Activated CD8-positive, alpha-beta memory T cell treated with anti-CD3 and anti-CD28 coated beads for 24 hours (primary cell): ENCODE data around the gene LRP1.

Source experiments
- DNase-seq: peaks from one replicate; pipeline ENCODE4 v3.0.0-alpha.2; 2020

The LRP1 gene

GRCh38 chr12:57178213-57178612, 49.9 kb downstream of the LRP1 start:
- no peak for DNase-seq

DNA sequence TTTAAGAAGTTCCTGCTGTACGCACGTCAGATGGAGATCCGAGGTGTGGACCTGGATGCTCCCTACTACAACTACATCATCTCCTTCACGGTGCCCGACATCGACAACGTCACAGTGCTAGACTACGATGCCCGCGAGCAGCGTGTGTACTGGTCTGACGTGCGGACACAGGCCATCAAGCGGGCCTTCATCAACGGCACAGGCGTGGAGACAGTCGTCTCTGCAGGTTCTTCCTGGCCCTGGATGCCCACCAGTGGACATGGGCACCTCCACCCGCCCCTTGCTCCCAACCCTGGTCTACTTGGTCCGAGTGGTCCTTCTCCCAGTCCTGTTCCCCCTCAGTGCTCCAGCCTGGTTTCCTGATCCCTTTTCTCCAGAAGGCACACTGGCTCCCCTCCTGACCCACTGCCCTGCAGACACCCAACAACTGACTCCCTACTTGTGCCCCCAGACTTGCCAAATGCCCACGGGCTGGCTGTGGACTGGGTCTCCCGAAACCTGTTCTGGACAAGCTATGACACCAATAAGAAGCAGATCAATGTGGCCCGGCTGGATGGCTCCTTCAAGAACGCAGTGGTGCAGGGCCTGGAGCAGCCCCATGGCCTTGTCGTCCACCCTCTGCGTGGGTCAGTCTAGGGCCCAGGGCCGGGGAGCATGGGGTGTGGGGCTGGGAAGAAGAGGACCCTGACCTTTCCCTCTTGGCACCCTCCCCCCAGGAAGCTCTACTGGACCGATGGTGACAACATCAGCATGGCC, 51.2 kb downstream of the LRP1 start:
- DNase-seq = no peak

GRCh38 chr12:57180321-57180989, 52.2 kb downstream of the LRP1 start:
- DNase-seq = no peak

GRCh38 chr12:57181072-57181471, 52.8 kb downstream of the LRP1 start:
- DNase-seq = no peak

- no peak for DNase-seq
Measured at GRCh38 chr12:57181561-57182155, 53.4 kb downstream of the LRP1 start.

DNA sequence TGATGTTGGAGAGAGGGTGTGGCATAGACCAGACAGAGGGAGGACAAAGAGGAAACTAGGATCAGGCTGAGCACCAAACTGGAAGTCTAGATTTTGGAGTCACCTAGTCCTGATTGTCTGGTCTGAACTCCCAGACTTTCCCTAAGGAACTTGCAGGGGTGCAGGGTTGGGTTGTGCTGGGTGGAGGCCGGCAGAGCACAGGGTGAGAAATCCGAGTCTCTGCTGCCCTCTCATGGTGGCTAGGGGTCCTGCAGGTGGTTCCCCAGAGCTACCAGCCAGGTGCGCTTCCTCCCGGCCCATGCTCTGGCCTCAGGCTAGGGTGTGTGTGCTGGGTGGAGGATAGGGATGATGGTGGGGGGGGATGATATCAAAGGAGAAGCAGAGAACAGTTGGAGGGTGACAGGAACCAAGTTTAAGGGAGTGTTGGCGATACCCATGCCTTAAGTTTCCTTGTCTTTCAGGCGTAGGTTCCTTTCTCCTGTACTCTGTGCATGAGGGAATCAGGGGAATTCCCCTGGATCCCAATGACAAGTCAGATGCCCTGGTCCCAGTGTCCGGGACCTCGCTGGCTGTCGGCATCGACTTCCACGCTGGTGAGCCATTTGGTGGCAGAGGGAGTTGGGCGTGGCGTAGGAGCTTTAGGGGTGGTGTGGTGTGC, 54.8 kb downstream of the LRP1 start:
- peak; percentile 93 for DNase-seq

DNA sequence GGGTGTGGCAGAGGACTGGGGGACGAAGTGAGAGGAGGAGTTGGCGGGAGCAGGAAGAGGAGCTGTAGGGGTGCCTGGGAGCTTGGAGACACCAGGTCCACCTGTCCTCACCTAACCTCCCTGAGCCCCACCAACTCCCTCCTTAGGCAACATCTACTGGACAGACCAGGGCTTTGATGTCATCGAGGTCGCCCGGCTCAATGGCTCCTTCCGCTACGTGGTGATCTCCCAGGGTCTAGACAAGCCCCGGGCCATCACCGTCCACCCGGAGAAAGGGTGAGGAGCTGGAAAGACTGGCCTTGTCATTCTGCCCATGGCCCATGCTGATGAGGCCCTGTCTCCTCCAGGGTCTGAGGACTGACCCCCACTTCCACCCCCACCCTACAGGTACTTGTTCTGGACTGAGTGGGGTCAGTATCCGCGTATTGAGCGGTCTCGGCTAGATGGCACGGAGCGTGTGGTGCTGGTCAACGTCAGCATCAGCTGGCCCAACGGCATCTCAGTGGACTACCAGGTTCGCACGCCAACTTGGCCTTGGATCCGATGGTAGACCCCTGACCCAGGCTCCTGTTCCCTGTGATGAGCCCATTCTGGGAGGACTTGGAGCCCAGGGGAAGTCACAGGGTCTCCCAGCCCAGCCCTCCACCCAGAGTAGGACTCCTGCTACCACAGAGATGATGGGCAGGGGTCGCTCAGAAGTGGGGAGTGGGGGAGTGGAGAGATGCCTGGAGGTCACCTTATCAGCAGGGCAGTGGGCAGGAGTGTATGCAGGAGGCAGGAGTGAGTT, 55.8 kb downstream of the LRP1 start:
- DNase-seq = no peak

GRCh38 chr12:57185403-57185802, 57.1 kb downstream of the LRP1 start:
- no peak for DNase-seq

- DNase-seq = no peak
Measured at GRCh38 chr12:57185906-57186508, 57.7 kb downstream of the LRP1 start.

DNA sequence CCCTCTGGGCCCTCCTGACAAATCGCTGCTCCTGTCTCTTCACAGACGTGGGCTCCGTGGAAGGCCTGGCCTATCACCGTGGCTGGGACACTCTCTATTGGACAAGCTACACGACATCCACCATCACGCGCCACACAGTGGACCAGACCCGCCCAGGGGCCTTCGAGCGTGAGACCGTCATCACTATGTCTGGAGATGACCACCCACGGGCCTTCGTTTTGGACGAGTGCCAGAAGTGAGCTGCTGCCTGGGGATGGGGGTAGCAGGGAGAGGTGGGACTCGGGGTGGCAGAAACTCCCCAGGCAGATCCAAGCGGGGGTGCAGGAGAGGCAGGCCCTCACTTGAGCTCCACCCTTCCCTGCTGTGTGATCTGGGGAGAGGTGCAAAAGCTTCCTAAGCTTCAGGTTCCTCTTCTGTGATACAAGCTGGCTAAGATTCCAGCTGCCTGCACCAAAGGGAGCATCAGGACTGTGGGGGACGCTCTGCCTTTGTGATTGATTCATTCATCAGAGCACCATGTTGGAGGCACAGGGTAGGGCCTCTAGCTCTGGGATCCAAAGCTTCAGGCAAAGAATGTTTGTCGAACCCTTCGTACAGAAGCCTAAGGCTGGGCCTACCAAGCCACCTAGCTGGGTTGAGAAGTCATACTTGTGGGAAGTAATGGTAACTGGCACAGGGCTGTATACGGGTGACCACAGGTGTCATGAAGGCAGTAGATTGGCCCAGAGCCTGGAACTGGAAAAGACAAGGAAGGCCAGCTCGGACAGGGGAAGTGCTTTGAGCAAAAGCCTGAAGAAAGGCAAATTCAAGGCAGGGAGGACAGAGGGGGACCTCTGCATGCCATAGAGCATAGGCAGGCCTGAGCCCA, 59.2 kb downstream of the LRP1 start:
- DNase-seq = no peak

DNA sequence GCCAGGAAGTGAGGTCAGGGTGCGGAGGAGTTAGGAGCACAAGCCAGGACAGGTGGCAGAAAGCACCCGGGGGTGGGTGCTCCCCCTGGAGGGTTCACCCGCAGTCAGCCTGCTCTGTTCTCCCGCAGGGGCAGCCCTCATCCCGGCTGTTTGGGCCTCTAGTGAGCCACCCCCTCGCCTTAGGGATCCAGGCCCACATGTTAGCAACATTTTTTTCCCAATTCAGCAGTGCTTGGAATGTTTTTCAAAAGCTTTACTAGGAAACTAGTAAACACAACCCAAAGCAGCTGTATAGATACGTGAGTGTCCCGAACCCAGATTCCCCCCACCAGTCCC, 59.8 kb downstream of the LRP1 start:
- no peak for DNase-seq

DNA sequence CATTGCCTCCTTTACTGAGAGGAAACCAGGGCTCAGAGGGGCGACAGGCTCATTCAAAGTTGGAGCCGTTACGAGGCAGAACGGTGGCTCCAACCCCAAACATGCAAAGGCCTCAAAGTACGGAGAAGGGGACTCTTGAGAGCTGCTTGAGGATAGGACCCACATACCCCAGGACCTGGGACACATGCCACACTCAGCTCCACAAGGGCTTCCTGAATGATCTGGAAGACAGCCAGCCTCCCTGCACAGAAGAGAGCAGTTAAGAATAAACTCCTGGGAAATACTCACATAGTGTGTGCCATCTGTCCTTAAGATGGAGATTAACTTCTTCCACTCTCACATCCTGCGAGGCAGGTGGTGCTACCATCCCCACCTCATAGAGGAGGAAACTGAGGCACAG, 61.8 kb downstream of the LRP1 start:
- no peak for DNase-seq

DNA sequence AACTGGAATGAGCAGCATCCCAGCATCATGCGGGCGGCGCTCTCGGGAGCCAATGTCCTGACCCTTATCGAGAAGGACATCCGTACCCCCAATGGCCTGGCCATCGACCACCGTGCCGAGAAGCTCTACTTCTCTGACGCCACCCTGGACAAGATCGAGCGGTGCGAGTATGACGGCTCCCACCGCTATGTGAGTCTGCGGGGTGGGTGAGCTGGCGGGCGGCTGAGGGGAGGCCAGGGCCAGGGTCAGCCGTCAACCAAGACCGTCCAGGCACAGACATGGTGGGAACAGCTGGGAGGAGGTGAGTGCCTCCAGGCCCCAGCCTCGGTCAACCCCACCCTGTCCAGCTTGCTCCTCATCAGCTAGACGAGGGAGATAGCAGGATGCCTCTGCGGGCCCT, 62.5 kb downstream of the LRP1 start:
- no peak for DNase-seq

DNA sequence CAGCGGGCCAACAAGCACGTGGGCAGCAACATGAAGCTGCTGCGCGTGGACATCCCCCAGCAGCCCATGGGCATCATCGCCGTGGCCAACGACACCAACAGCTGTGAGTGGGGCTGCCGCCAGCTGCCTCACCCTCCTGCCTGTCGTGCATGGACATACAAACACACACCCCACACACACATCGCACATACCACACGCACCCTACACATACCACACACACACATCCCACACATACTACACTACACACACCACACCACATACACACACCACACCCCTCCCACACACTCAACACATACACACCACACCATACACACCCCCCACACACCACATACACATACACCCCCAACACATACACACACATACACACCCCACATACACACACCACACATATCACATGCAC, 63.1 kb downstream of the LRP1 start:
- DNase-seq = no peak

DNA sequence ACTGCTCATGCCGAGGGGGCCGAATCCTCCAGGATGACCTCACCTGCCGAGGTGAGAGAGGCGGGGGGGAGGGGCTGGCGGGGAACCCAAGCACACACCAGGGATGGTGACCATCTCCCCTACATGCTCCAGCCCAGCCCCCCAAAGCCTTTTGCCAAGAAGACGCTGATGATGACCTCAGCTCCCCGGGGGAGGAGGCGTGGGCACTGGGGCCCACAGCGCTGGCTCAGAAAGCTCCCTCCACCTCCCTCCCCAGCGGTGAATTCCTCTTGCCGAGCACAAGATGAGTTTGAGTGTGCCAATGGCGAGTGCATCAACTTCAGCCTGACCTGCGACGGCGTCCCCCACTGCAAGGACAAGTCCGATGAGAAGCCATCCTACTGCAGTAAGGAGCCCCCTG, 64.6 kb downstream of the LRP1 start:
- no peak for DNase-seq

DNA sequence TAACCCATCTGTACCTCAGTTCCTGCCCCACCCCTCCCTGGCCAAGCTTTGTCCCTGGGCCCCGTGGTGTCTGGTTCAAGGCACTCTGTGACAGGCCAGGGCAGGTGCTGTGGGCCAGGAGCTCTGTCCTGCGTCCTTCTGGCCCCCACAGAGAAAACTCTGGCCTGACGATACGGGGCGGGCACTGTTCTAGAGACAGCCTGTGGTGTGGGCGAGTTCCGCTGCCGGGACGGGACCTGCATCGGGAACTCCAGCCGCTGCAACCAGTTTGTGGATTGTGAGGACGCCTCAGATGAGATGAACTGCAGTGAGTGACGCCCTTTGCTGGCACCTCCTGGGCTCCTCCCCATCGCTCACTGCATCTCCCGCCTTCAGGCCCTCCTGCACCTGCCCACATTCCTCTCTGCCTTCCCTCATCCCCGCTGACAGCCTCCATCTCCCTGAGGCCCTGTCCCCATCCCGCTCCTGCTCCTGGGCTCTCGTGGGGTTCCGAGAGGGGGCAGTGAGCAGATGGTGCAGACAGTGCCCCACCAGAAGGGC, 65.5 kb downstream of the LRP1 start:
- DNase-seq = no peak

DNA sequence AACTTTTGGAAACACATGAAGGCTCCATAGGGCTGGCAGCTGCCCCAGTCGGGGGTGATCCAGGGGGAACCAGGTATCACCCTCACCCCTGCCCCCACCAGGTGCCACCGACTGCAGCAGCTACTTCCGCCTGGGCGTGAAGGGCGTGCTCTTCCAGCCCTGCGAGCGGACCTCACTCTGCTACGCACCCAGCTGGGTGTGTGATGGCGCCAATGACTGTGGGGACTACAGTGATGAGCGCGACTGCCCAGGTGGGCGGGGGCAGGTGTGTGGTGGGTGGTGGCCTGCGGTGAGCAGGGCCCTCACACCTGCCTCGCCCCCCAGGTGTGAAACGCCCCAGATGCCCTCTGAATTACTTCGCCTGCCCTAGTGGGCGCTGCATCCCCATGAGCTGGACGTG, 66.0 kb downstream of the LRP1 start:
- no peak for DNase-seq

DNA sequence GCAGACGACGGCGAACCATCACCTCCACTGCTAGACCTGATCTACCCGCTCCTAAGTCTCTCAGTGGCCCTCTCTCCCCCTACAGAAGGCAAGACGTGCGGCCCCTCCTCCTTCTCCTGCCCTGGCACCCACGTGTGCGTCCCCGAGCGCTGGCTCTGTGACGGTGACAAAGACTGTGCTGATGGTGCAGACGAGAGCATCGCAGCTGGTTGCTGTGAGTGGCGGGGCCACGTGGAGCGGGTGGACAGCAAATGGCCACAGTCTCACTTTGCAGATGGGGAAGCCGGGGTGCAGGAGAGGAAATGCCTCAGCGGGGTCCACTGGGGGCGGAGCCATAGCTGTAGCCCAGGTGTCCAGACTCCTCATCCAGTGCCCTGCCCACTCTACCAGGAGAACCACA, 66.9 kb downstream of the LRP1 start:
- no peak for DNase-seq

DNA sequence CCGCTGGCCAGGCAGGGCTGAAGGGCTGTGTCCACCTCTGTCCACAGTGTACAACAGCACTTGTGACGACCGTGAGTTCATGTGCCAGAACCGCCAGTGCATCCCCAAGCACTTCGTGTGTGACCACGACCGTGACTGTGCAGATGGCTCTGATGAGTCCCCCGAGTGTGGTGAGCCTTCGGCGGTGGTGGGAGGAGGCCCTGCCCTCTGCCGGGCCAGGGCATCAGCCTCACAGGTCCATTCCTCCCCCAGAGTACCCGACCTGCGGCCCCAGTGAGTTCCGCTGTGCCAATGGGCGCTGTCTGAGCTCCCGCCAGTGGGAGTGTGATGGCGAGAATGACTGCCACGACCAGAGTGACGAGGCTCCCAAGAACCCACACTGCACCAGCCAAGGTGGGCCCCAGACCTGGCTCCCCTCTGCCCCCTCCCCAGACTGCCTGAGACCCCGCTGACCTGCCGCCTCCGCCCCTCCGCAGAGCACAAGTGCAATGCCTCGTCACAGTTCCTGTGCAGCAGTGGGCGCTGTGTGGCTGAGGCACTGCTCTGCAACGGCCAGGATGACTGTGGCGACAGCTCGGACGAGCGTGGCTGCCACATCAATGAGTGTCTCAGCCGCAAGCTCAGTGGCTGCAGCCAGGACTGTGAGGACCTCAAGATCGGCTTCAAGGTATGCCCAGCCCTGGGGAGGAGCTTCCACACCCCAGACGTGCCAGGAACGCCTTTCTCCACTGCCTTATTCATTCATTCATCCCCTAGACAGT, 67.5 kb downstream of the LRP1 start:
- DNase-seq = no peak

DNA sequence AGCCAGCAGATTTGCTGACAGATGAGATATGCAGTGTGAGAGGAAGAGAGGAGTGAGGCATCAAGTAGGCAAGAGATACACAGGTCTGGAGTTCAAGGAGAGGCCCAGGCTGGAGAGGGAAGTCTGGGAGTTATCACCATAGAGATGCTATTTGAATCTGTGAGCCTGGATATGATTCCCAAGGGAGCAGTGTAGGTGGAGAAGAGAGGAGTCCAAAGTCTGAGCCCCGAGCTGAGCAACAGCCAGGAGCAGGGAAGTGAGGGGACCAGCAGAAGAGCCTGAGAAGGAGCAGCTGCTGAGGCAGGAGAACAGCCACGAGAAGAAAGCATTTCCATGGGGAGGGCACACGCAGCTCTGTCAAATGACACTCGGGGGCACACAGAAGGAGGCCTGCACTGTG, 68.2 kb downstream of the LRP1 start:
- no peak for DNase-seq

DNA sequence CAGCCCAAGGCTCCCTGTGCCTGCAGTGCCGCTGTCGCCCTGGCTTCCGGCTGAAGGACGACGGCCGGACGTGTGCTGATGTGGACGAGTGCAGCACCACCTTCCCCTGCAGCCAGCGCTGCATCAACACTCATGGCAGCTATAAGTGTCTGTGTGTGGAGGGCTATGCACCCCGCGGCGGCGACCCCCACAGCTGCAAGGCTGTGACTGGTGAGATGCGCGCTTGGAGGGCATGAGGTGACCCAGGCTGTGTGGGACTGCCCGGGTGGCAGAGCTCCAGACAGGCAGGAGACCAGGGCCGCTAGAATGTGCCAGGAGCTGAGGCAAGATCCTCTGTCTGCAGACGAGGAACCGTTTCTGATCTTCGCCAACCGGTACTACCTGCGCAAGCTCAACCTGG, 68.7 kb downstream of the LRP1 start:
- no peak for DNase-seq
